ENCODE measurements around the gene IL1RAPL1. TPM values are rescaled to one million over a fixed set of nuclear protein-coding genes. Genes with fewer than 3 reads are reported as not detected.
A peak's percentile ranks its signal among the peaks of the same experiment; 100 is the strongest.

IL1RAPL1 gene
- total and polyA plus RNA-seq, 9 of the 15 experiments (the other 6 are each of a cell fraction or from before 2014, with no cell fraction given): 0.04 to 0.07 (median 0.04) TPM; not detected in 6

GRCh38 chrX:28668303-28668702 lies 81.1 kb downstream of the IL1RAPL1 start (continued):
- TF ChIP-seq FOXA3 (CRISPR knock-in tag; conservative IDR thresholded peaks at IDR 0.05 in 1 of 2, IDR thresholded peaks at IDR 0.05 in 1 of 2) (no peak), STAG1 (CRISPR knock-in tag; IDR thresholded peaks at IDR 0.05; ENCODE audit: borderline replicate concordance) (no peak)

GRCh38 chrX:28668957-28669356 lies 81.7 kb downstream of the IL1RAPL1 start:
- H3K4me3 ChIP-seq: no peak overlapping the region
- TF ChIP-seq MAFF (IDR thresholded peaks at IDR 0.05; ENCODE audit: low read length): peak; percentile 12; the same call in 1 of the 2 replicates
- TF ChIP-seq ZFP30 (CRISPR knock-in tag; IDR thresholded peaks at IDR 0.05; ENCODE audit: borderline replicate concordance): no peak
- no peaks in the 10 kb centered on the region for H3K79me2 ChIP-seq (ENCODE audit: control insufficient read depth, insufficient read depth, low read length)
- H2AFZ ChIP-seq (ENCODE audit: low read depth, low read length): no peak overlapping the region
- H3K4me2 ChIP-seq (ENCODE audit: insufficient read depth, low read length): no peak overlapping the region
- no peak overlapping the region for H3K27ac ChIP-seq (ENCODE audit: extremely low read depth, low read depth, low read length)
- ChIA-PET CTCF (ENCODE audit: low intra/inter-chr PET ratio) (no interaction called here), POLR2A (interaction anchor here (0.7 kb wide), 1 partner anchor 54 kb away, joined by 3 read pairs; no protein-coding TSS in a partner anchor)
- no peaks in the 10 kb centered on the region for H3K9me3 ChIP-seq (replicated peaks; ENCODE audit: control insufficient read depth, insufficient read depth, low read depth, low read length)
- FAIRE-seq (no peak), ATAC-seq (no peak), DNase-seq (ENCODE audit: extremely low read depth in 1 of 4, low spot score in 3 of 4) (no peak)
- no peaks in the 10 kb centered on the region for H3K36me3 ChIP-seq (ENCODE audit: control insufficient read depth, insufficient read depth, low read length)
- H3K4me1 ChIP-seq (replicated peaks in 1 of 2; ENCODE audit: control insufficient read depth in 2 of 2, insufficient read depth in 2 of 2, low read length in 2 of 2): no peaks in the 10 kb centered on the region
- 2% methylated on average over 4 of the region's 4 CpGs for WGBS (ENCODE audit: insufficient coverage, low coverage, missing lambda C conversion rate)
- H3K27me3 ChIP-seq (ENCODE audit: control insufficient read depth in 2 of 2, insufficient read depth in 2 of 2, low read length in 2 of 2): no peaks in the 10 kb centered on the region
- BruUV-seq (replicated peaks): no TSS peak
- no peaks in the 10 kb centered on the region for H3K9me1 ChIP-seq (ENCODE audit: control insufficient read depth, insufficient read depth, low read length)
- H4K20me1 ChIP-seq (replicated peaks; ENCODE audit: control insufficient read depth, insufficient read depth, low read length): no peaks in the 10 kb centered on the region
- intact Hi-C loops (cut with micrococcal nuclease): no loop called here
- H3K9ac ChIP-seq (ENCODE audit: insufficient read depth in 1 of 2, low read depth in 2 of 2, low read length in 2 of 2): no peak overlapping the region
- in situ Hi-C loops (cut with MboI): no loop called here

- Histone ChIP-seq H2AFZ (ENCODE audit: low read depth, low read length) (no peak overlapping the region), H3K9me1 (ENCODE audit: control insufficient read depth, insufficient read depth, low read length) (no peaks in the 10 kb centered on the region), H4K20me1 (replicated peaks; ENCODE audit: control insufficient read depth, insufficient read depth, low read length) (no peaks in the 10 kb centered on the region), H3K27me3 (ENCODE audit: control insufficient read depth in 2 of 2, insufficient read depth in 2 of 2, low read length in 2 of 2) (no peaks in the 10 kb centered on the region), H3K4me2 (ENCODE audit: insufficient read depth, low read length) (no peak overlapping the region), H3K4me3 (no peak overlapping the region), H3K27ac (ENCODE audit: extremely low read depth, low read depth, low read length) (no peak overlapping the region), H3K9me3 (replicated peaks; ENCODE audit: control insufficient read depth, insufficient read depth, low read depth, low read length) (no peaks in the 10 kb centered on the region), H3K79me2 (ENCODE audit: control insufficient read depth, insufficient read depth, low read length) (no peaks in the 10 kb centered on the region), H3K9ac (ENCODE audit: insufficient read depth in 1 of 2, low read depth in 2 of 2, low read length in 2 of 2) (no peak overlapping the region), H3K36me3 (ENCODE audit: control insufficient read depth, insufficient read depth, low read length) (no peaks in the 10 kb centered on the region), H3K4me1 (replicated peaks in 1 of 2; ENCODE audit: control insufficient read depth in 2 of 2, insufficient read depth in 2 of 2, low read length in 2 of 2) (no peaks in the 10 kb centered on the region)
- ATAC-seq (no peak), DNase-seq (ENCODE audit: extremely low read depth in 1 of 4, low spot score in 3 of 4) (no peak), FAIRE-seq (no peak)
- intact Hi-C loops (cut with micrococcal nuclease) (no loop called here), in situ Hi-C loops (cut with MboI) (no loop called here)
- ChIA-PET POLR2A (no interaction called here), CTCF (ENCODE audit: low intra/inter-chr PET ratio) (no interaction called here)
- WGBS (ENCODE audit: insufficient coverage, low coverage, missing lambda C conversion rate): 10% methylated on average over 2 of the region's 2 CpGs
- no TSS peak for BruUV-seq (replicated peaks)
- peak; percentile 95 for TF ChIP-seq MAFF (IDR thresholded peaks at IDR 0.05; ENCODE audit: low read length)
- TF ChIP-seq MAFK (IDR thresholded peaks at IDR 0.05; ENCODE audit: low read length): peak; percentile 98
- TF ChIP-seq ZNF316 (IDR thresholded peaks at IDR 0.05): peak; percentile 85
- TF ChIP-seq TCFL5 (CRISPR knock-in tag; conservative IDR thresholded peaks at IDR 0.05): no peak
- TF ChIP-seq MECOM (CRISPR knock-in tag; IDR thresholded peaks at IDR 0.05): no peak
- TF ChIP-seq C11orf30 (IDR thresholded peaks at IDR 0.05; ENCODE audit: low read depth): peak; percentile 77
- TF ChIP-seq YBX1 (IDR thresholded peaks at IDR 0.05): no peak
Measured at GRCh38 chrX:28670074-28670473, 82.8 kb downstream of the IL1RAPL1 start.

Data from K562 (cell line).